Activated B cell treated with CpG ODN at 0.5 μM for 24 hours (primary cell): Measurements from ENCODE around the gene ANKH. TPM values are rescaled to one million over a fixed set of nuclear protein-coding genes. Genes with fewer than 3 reads are reported as not detected.

Experiments used
- ATAC-seq: fragments of 200-7000 bp; cut with Tn5 transposase; one replicate; pipeline ENCODE4 v1.10.0; 2021; ENCODE audit warnings: low read depth, mild to moderate bottlenecking, moderate library complexity
- CTCF ChIA-PET: fragments of 350-600 bp; sonication (Branson Sonifier 250); formaldehyde crosslinking; loops from one replicate; lab custom pipeline; 2021; ENCODE audit warnings: antibody characterized with exemption; lab: Charles Lee
- POLR2A ChIA-PET: fragments of 350-600 bp; sonication (Branson Sonifier 250); formaldehyde crosslinking; loops from one replicate; lab custom pipeline; 2021; ENCODE audit warnings: antibody characterized with exemption; lab: Charles Lee
- DNase-seq: peaks from one replicate; pipeline ENCODE4 v3.0.0; 2022
- H3K27ac Mint-ChIP-seq: one replicate; pipeline ENCODE4 v1.8.0; 2020; ENCODE audit warnings: mixed read lengths
- H3K27me3 Mint-ChIP-seq: one replicate; pipeline ENCODE4 v1.8.0; 2021; ENCODE audit warnings: mixed read lengths
- H3K36me3 Mint-ChIP-seq: one replicate; pipeline ENCODE4 v1.8.0; 2021; ENCODE audit warnings: low read depth, mixed read lengths
- H3K4me1 Mint-ChIP-seq: one replicate; pipeline ENCODE4 v1.8.0; 2021; ENCODE audit warnings: mixed read lengths
- H3K4me3 Mint-ChIP-seq: one replicate; pipeline ENCODE4 v1.8.0; 2020; ENCODE audit warnings: mild to moderate bottlenecking, mixed read lengths
- H3K9me3 Mint-ChIP-seq: one replicate; pipeline ENCODE4 v1.8.0; 2020; ENCODE audit warnings: mixed read lengths
- intact Hi-C: fragments of 100-400 bp; cut with micrococcal nuclease; formaldehyde crosslinking; loops from one replicate; pipeline ENCODE4 v1.15.1; 2024
- total RNA-seq: library from RNA; stranded (reverse); gene quantifications from 2 replicates; pipeline ENCODE4 v1.2.3, GENCODE V29; 2022
- TF ChIP-seq, protein P1 (sequence below): fragments of 200-600 bp; IDR thresholded peaks from one replicate; pipeline ENCODE4 v1.8.0; 2022; ENCODE audit warnings: antibody characterized with exemption, mild to moderate bottlenecking

The ANKH gene
- total RNA-seq, 1 donor from 2014 or later, result 43.3 TPM

GRCh38 chr5:14816999-14817761, 54.4 kb downstream of the ANKH start:
- intact Hi-C loops, result no loop called here
- DNase-seq (no peak), ATAC-seq (peak; percentile 75)
- ChIA-PET POLR2A (interaction anchor here (0.6 to 1.0 kb wide), 2 partner anchors 13 to 17 kb away, joined by 3 to 11 read pairs; no protein-coding TSS in a partner anchor), CTCF (interaction anchor here (1.0 kb wide), 1 partner anchor 90 kb away, joined by 3 read pairs; no protein-coding TSS in a partner anchor)
- peaks cover 4% of the 10 kb centered on the region for H3K36me3 Mint-ChIP-seq
- no peak overlapping the region for H3K4me3 Mint-ChIP-seq
- H3K9me3 Mint-ChIP-seq, result peaks cover 3% of the 10 kb centered on the region
- H3K27ac Mint-ChIP-seq, result no peak overlapping the region
- TF ChIP-seq, protein P1, sequence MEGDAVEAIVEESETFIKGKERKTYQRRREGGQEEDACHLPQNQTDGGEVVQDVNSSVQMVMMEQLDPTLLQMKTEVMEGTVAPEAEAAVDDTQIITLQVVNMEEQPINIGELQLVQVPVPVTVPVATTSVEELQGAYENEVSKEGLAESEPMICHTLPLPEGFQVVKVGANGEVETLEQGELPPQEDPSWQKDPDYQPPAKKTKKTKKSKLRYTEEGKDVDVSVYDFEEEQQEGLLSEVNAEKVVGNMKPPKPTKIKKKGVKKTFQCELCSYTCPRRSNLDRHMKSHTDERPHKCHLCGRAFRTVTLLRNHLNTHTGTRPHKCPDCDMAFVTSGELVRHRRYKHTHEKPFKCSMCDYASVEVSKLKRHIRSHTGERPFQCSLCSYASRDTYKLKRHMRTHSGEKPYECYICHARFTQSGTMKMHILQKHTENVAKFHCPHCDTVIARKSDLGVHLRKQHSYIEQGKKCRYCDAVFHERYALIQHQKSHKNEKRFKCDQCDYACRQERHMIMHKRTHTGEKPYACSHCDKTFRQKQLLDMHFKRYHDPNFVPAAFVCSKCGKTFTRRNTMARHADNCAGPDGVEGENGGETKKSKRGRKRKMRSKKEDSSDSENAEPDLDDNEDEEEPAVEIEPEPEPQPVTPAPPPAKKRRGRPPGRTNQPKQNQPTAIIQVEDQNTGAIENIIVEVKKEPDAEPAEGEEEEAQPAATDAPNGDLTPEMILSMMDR, result no peak
- no peaks in the 10 kb centered on the region for H3K27me3 Mint-ChIP-seq
- H3K4me1 Mint-ChIP-seq, result peaks cover 49% of the 10 kb centered on the region

- ChIA-PET CTCF (interaction anchor here (1.0 kb wide), 2 partner anchors 89 to 186 kb away, joined by 3 read pairs; no protein-coding TSS in a partner anchor), POLR2A (interaction anchor here (0.6 to 1.0 kb wide), 3 partner anchors 17 to 95 kb away, joined by 3 to 4 read pairs (median 3); no protein-coding TSS in a partner anchor)
- intact Hi-C loops, result no loop called here
- Mint-ChIP-seq H3K4me3 (no peak overlapping the region), H3K4me1 (peaks cover 54% of the 10 kb centered on the region), H3K27ac (no peak overlapping the region), H3K9me3 (peaks cover 3% of the 10 kb centered on the region), H3K27me3 (no peaks in the 10 kb centered on the region), H3K36me3 (peaks cover 4% of the 10 kb centered on the region)
- TF ChIP-seq, protein P1, result no peak
- ATAC-seq, result no peak
- DNase-seq, result no peak
Observed at GRCh38 chr5:14816374-14816998, 55.1 kb downstream of the ANKH start.

- no peak for DNase-seq
- Mint-ChIP-seq H3K4me3 (no peak overlapping the region), H3K4me1 (peaks cover 66% of the 10 kb centered on the region), H3K36me3 (no peaks in the 10 kb centered on the region), H3K9me3 (no peaks in the 10 kb centered on the region), H3K27ac (peak overlapping the region; percentile 12), H3K27me3 (no peaks in the 10 kb centered on the region)
- intact Hi-C loops, result loop anchor here (5.0 kb wide), 2 partner anchors 39 to 86 kb away; no protein-coding TSS in a partner anchor
- ATAC-seq, result no peak
- TF ChIP-seq, protein P1, result no peak
- ChIA-PET POLR2A (no interaction called here), CTCF (no interaction called here)
Observed at GRCh38 chr5:14813747-14814146, 57.8 kb downstream of the ANKH start.

DNA sequence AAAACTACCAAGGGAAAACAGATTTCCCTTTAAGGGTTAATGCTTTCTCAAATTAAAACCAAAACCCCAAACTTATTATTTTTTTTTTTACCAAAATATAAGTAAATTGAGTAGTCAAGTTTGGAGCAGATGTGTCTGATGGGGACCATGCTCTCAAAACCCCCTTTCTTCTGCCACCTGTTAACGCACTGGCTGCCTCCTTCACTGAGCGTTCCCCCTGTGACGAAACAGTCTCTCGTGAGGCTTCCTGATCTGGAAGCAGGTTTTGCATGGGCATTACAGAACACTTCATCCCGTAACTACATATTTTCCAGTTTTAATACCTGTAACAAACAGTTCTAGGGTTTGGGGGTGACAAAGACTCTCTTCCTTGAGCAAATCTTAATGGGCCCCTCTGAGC, 59.4 kb downstream of the ANKH start:
- ChIA-PET CTCF (no interaction called here), POLR2A (interaction anchor here (0.6 kb wide), 2 partner anchors 9 to 35 kb away, joined by 3 to 4 read pairs; no protein-coding TSS in a partner anchor)
- intact Hi-C loops, result loop anchor here (5.0 kb wide), 2 partner anchors 40 to 85 kb away; no protein-coding TSS in a partner anchor
- ATAC-seq (peak; percentile 13), DNase-seq (no peak)
- no peaks in the 10 kb centered on the region for H3K9me3 Mint-ChIP-seq
- peak overlapping the region; percentile 12 for H3K4me3 Mint-ChIP-seq
- H3K27me3 Mint-ChIP-seq, result no peaks in the 10 kb centered on the region
- H3K27ac Mint-ChIP-seq, result peak overlapping the region; percentile 78
- TF ChIP-seq, protein P1, result no peak
- H3K36me3 Mint-ChIP-seq, result no peaks in the 10 kb centered on the region
- H3K4me1 Mint-ChIP-seq, result peaks cover 53% of the 10 kb centered on the region
